Stimulated activated CD4-positive, alpha-beta T cell treated with anti-CD3 and anti-CD28 coated beads, Interleukin-15, amount 100 ng/mL, for 1 hour (primary cell): ENCODE data around the gene CDK11A.
A peak's percentile ranks its signal among the peaks of the same experiment; 100 is the strongest.
"Not testable (repeated sequence)": the region's sequence is repeated elsewhere in the genome, so short reads cannot be mapped to it uniquely, and the experiment has no call there.

Experiments
- DNase-seq, 2 donors: peaks; one replicate each; pipeline ENCODE4 v3.0.0-alpha.2; 2020; ENCODE audit warnings: low read depth in 1 of 2, low spot score in 1 of 2

CDK11A gene

DNA sequence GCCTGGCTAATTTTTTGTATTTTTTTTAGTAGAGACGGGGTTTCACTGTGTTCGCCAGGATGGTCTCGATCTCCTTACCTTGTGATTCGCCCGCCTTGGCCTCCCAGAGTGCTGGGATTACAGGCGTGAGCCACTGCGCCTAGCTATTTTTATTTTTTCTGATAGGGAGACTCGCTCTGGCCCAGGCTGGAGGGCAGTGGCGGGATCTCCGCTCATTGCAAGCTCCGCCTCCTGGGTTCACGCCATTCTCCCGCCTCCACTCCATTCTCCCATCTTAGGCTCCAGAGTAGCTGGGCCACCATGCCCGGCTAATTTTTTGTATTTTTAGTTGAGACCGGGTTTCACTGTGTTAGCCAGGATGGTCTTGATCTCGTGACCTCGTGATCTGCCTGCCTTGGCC, 1.9 kb upstream of the CDK11A start:
- not testable (repeated sequence) for DNase-seq

DNA sequence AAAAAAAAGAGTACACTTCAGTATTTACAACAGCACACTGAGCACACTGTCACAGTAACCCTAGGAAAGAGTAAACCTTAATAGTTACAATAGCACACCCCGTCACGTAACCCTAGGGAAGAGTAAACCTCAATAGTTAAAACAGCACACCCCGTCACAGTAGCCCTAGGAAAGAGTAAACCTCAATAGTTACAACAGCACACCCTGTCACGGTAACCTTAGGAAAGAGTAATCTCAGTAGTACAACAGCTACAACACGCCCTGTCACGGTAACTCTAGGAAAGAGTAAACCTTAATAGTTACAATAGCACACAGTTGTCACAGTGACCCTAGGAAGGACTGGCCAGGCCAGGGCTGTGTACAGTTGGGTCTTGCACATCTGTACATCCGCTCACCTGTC, 3.0 kb downstream of the CDK11A start:
- DNase-seq = no peak

DNA sequence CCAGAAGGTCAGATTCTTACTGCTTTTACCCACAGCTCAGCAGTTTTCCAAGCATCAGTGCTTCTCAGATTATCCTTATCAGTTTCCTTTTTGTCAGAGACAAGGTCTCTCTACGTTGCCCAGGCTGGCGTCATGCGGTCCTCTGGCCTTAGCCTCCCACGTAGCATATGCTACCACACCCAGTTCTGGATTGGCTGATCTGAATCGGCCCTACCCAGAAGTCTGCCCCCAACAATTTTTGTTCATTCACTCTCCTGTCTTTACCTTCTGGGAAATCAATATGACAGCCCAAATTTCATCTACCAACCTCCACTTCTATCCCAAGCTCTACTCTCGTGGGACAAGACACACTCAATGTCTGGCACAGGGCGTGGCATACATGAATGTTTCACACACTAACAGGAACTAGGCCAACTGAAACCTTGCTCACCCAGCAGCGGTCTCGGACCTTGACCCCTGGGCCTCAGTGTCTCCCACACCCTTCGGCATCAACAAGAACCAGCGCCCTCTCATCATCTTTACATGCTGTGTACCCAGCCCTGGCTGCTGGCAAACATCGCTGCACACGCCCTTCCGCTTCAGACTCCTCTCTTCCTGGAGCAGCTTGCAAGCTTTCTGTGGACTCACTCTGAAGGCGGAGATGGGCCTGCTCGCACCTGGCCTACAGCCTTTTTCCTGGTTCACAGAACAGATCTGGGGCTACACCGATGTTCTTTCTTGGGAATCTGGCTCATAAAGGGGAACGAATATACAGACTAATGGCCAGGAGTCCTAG, 8.9 kb downstream of the CDK11A start:
- DNase-seq = not testable (repeated sequence)

DNA sequence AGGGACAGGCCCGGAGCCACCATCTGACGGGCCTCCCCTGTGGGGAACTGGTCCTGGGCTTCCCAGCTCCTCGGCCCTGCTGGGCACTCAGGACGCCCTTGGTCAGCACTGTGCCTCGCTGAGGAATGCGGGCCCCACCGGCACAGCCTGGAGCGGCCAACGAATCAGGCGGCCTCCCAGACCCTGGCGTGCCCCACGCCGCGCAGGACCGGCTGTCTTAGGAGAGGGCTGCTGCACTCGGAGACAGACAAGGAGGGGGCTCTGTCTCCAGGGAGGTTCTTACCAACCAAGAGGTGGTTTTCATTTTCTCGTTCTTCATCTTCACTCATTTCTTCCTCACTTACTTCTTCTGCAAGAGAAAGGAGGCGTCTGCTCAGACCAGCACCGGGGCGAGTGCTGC, 16.3 kb downstream of the CDK11A start:
- not testable (repeated sequence) for DNase-seq

DNA sequence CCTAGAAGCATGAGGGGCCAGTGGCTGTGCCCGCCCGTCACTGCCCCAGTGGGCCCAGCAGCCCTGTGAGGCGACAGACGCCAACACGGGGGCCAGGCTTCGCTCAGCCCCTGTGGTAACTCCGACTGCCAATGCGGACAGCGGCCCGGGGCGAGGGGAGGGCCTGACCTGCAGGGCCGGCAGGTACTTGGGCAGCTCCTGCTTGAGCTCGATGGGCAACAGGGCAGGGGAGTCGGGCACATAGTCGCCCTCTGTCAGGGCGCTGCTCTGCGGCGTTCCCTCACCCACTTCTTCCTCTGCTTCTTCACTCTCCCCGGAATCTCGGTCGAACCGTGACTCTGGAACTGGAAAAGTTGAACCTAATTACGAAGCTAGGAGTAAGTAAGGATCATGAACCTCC, 16.9 kb downstream of the CDK11A start:
- DNase-seq = not testable (repeated sequence)

DNA sequence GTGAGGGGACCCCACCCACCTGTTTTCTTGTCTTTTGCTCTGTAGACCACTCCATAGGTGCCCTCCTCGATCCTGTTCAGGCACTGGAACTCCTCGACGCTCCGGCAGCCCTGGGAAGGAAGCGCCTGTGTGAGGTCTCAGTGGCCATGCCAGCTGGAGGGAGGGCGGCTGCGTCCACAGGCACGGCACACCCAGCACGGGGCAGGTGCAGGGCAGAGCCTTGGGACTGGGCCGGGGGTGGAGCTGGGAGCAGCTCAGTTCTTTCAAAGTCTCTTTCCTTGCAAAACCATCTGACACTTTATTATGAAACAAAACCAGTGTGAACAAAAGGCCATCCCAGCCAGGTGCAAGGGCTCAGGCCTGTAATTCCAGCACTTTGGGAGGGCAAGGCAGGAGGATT, 18.5 kb downstream of the CDK11A start:
- DNase-seq = not testable (repeated sequence)

DNA sequence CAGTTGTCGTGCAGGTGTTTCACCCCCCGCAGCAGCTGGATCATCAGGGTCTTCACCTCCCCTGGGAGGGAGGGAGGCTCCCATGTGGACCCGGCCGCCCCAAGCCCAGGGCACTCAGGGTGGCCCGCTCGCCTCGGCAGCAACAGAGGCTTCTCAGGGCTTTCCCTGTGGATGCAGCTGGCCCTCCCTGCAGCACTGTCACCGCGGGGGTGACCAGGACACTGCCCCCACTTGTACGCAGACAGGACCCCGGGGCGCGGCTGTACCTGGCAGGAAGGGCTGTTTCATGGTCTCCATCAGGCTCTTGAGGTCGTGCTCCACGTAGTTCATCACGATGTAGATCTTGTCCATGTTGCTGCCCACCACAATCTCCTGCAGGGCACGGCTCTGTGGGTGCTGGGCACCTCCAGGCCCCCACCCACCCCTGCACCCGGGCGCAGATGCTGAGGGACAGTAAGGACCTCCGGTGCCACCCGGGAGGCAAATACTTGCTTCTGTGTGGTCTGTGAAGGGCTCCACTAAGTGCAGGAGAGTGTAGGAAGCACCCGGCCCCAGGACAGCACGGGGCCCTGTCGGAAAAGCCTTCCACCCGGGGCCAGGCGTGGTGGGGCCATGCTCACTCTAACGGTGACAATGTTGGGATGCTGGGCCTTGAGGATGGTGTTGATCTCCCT, 19.7 kb downstream of the CDK11A start:
- not testable (repeated sequence) for DNase-seq

DNA sequence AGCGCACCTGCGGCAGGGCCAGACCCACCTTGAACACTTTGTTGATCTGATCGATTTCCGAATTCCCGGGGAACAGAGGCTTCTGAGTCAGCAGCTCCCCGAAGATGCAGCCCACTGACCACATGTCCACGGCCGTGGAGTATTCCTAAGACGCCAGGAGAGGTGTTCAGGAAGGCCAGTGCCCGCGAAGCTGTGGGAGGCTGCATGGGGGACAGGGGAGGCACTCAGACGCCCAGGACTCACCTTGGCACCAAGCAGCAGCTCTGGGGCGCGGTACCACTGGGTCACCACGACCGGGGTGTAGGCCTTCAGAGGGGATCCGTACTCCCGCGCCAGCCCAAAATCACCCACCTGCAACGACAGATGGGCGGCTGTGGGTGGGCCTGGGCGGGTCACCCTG, 20.4 kb downstream of the CDK11A start:
- no peak for DNase-seq

DNA sequence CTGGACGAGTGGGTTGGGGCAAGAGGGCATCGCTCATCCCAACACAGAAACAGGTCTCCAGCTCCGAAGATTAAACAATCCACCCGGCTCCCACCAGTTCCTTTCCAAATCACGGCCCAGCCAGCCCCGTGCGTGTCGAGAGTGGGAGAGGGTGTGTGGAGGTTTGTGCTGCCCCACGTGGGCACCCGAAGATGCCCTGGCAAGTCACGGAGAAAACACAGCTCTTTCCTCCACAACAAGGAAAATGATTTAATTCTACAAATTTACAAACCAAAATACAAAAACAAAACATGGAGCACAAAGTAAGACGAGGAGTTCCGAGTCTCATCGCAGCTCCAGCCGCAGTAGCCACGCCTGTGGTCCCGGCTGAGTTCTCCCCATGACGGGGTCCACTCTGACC, 21.7 kb downstream of the CDK11A start:
- DNase-seq = not testable (repeated sequence)

DNA sequence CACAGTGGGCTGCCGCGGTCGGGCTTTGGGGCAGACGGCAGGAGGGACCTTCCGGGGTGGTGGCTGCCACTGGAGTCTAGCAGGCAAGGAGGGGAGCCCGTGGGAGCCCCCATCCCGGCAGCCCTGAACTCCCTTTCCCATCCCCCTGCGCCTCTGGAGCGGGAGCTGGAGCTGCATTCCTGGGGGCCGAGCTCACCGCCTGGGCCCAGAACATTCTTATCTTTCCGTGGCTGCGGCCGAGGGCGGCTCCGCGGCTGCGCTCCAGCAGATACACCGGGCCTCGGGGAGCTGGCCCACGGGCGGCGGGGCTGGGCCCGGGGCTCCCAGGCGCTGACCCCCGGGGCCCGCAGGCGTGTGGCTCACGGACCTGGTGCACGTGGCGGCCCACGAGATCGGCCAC, 23.6 kb downstream of the CDK11A start:
- DNase-seq = not testable (repeated sequence)

DNA sequence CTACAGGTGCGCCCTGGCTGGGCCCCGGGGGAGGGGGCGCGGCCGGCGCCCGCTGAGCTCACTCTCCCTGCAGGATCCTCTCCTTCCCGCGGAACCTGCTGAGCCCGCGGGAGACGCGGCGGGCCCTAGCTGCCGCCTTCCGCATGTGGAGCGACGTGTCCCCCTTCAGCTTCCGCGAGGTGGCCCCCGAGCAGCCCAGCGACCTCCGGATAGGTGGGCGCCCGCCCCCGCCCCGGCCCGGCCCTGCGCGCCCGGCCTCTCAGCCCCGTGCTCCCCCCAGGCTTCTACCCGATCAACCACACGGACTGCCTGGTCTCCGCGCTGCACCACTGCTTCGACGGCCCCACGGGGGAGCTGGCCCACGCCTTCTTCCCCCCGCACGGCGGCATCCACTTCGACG, 24.1 kb downstream of the CDK11A start:
- not testable (repeated sequence) for DNase-seq

DNA sequence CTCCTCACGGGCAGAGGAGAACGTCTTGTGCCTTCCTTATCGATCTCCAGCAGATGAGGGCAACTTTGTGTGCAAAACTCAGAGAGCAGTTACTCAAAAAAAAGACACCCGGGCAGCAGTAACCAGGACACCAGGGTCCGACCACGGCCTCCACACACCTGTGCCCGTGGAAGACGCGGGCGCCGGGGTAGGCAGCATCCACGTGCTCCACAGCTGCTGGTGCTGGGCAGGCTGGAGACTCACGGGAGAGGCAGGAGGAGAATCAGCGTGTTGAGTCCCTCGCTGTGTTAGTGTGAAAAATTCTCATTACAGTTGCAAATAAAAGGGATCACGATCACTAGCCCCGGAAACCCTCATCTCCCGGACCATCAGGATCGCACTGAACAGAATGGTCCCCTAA, 25.1 kb downstream of the CDK11A start:
- DNase-seq = not testable (repeated sequence)

DNA sequence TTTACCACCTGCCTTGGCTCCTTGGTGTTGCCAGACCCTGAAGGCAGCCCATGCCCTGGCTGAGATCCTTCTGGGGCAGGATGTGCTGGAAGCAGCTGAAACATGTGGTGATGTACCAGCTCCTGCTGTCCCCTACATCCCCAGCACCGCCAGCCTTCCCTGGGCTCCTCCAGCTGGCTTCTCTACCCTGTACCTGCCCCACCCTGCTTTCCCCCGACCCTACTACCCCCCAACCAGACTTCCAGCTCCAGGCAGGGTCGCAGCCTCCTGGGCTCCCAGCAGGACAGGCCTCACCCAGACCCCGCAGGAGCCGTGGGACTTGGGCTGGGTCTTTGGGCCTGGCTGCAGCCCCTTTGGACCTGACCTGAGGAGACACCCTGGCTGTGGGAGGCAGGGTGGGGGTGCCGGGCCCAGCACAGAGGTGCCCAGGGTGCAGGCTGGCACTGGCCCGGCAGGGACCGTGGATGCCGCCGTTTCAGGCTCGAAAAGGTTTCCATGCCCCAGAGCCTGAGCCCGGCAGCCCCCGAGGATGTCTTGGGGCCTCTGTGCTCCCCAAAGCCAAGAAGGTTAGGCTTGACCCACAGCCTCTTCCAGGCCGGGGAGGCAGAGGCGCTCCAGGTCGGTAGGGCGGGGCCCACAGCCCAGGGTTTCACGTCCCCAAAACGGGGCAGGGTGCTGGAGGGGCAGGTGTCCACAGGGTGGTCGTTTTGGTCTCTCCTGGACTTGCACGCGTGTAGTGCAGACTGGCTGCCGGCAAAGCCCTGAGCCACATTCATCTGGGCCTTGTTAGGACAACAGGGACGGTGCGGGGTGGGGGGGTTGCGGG, 26.6 kb downstream of the CDK11A start:
- DNase-seq = not testable (repeated sequence)

DNA sequence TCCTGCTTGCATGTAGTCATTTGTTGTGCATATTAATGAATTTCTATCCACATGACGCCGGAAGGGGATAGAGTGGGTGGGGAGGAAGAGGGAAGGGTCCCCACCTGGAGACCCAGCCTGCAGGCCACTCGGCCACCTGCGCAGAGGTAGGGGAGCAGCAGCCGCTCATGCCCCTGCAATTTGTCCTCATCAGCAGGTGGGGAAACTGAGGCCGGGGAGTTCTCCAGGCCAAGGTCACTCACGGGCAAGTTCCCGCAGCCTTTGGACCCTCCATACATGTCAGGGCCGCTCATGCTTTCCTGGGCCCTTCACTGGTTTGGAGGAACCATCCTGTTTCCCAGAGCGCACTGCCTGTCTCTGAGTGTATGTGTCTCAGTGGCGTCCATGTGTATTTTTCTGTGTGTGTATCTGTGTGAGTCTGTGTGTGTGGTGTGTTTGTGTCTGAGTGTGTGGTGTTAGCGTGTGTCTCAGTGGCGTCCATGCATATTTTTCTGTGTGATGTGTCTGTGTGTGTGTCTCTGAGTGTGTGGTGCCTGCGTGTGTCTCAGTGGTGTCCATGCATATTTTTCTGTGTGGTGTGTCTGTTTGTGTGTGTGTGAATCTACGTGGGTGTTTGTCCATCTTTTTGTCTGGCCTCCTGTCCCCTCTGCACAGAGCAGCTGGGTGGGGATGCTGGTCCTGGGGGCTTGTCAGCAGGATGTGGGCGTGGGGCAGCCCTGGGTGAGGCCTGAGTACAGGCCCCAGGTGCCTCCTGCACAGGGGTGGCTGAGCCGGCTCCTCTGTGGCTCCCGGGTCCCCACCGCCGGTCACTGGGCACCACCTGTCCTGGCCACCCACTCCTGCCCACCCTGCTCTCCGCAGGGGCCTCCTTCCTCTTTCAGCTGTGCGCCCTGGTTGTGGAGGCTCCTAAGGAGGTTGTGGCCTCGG, 27.5 kb downstream of the CDK11A start:
- not testable (repeated sequence) for DNase-seq

DNA sequence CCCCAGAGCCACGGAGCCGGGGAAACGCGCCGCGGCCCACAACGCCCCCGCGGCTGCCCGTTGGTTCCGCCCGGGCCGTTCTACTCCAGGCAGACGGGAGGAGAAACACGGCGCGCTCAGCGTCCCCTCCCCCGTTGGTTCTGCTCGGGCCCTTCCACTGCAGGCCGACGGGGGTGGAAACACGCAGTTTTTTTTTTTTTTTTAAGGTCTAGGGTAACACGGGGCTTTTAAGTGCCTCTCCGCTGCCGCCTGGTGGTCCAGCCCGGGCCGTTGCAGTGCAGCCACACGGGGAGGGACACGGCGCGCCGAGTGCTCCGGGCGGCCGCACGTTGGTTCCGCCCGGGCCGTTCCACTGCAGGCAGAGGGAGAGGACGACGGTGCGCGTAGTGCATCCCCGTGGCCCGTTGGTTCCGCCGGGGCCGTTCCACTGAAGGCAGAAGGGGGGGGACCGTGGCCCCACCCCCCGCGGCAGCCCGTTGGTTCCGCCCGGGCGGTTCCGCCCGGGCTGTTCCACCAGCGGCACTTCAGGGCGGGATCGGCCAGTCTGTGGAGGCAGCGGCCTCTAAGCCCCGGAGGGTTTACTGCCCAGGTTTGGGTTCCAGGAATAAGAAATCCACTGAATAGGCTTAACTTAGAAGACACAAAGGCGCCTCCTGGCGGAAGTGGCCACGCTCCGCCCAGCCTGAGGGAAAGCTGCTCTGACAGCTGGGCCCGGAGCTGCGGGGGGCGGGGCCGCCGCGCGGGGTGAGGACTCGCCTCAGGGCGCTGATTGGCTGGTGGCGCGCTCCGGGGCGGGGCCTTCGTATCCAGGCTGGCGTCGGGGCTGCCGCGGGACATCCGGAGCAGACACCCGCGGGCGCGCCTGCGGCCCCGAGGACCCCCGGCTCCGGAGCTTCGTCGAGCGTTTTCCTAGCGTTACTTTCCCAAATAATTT, 31.2 kb downstream of the CDK11A start, which contains the start of gene SLC35E2B:
SLC35E2B (minus strand) TSS at position 82 of the 934 bp plus-strand sequence. CDS start 16,096 bp downstream, outside the sequence.
- peak; percentile 69 to 90 for DNase-seq

DNA sequence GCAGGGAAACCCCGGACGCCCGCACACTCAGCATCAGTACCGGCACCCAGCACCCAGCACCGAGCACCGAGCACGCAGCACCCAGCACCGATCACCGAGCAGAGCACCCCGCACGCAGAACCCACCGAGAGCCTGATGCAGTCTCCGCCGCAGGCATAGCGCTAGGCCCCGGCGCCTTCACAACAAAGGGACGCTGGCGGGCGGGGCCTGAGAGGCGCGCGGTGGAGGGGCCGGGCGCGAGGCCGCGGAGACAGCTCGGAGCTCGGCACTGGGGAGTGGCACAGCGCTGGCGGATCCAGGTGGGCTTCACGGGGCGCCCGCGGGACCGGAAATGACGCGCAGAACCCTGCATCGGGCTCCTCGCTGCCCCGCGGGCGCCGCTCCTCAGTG, 31.8 kb downstream of the CDK11A start:
- peak in 1 of 2 donors; percentile 65 for DNase-seq

DNA sequence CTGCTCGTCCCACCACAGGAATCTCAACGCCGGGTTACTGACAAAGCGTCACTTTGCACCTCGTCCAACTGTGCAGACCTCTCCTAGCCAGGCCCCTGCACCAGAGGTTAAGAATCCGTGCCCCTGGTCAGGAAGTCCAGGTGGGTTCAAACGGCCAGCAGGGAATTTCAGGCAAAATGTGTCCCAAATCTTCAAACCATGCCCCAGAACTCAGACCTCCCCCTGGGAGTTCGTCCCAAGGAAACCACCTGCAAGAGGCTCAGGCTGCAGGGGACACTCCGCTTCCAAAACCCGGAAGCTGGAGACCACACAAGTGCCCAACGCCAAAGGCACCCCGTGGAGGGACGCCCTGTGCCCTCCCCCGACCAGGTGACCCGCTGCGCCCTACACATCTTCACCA, 32.7 kb downstream of the CDK11A start:
- not testable (repeated sequence) for DNase-seq

DNA sequence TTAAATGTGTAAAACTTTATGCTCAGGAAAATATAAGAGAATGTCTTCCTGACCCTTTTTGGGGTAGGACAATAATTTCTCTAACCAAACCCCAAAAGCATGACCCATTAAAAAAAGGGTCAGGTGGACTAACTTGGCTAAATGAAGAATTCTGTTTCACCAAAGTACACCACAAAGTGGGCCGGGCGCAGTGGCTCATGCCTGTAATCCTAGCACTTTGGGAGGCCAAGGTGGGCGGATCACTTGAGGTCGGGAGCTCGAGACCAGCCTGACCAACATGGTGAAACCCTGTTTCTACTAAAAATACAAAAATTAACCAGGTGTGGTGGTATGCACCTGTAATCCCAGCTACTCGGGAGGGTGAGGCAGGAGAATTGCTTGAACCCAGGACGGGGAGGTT, 34.6 kb downstream of the CDK11A start:
- DNase-seq = not testable (repeated sequence)

DNA sequence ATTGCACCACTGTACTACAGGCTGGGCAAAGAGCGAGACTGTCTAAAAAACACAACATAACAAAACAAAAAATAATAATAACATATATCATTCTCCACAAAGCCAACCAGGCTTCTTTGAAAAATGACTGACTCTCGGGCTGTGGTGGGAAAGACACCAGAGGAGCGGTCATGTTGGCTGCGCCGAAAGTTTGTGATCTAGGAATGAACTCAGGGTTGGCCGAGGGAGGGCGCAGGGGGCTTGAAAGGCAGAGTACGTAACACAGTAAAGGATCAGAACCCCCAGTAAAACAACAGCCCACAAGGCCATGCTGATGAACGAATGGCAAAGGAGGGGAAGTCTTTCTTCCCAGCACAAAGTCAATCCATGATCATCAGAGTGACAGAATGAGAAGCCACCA, 36.3 kb downstream of the CDK11A start:
- no peak for DNase-seq
